GM18511 (cell line): ENCODE measurements around the gene PACC1.
A peak's percentile ranks its signal among the peaks of the same experiment; 100 is the strongest.

ENCODE experiments used
- ATAC-seq: cut with Tn5 transposase; IDR thresholded peaks from one replicate; pipeline ENCODE4 v1.9.1; 2021; ENCODE audit warnings: mild to moderate bottlenecking, moderate library complexity; ENCODE audit not compliant: unreplicated experiment

Gene PACC1

GRCh38 chr1:212414328-212415106 is at the start of gene PACC1:
Gene PACC1, minus strand, starts transcription at chr1:212414886. Its CDS starts 129 bp downstream, at chr1:212414757.
- ATAC-seq = peak; percentile 98

GRCh38 chr1:212463565-212464285 is 49.0 kb upstream of the PACC1 start:
- no peak for ATAC-seq

DNA sequence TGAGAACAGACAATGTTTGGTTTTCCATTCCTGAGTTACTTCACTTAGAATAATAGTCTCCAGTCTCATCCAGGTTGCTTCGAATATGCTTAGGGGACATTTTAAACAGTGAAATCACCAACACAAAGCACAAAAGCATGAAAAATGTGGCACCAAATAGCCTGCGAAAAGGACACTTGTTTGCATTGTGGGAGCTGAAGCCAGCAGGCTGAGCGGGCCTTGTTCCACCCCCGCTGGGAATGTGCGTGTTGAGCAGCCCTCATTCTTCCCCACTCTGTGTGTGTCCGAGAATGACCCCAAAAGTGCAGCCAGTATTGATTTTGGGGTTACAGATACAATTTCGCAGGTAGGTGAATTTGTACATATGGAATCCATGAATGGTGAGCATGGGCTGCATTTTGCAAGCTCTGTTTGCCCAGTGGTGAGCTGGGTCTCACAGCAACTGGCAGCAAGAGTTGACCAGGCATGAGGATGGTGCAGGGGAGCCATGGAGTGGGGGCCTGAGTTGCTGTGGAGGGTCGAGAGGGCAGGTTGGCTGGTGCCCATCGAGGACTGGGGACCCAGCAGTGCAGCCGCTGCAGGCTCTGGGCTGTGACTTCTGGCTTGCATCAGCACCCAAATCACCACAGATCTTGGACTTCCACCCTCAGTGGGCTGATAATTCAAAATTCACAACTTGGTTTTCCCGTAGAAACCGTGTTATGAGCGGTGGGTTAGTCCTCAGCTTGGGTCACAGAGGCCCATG is 47.4 kb upstream of the PACC1 start:
- ATAC-seq = no peak

DNA sequence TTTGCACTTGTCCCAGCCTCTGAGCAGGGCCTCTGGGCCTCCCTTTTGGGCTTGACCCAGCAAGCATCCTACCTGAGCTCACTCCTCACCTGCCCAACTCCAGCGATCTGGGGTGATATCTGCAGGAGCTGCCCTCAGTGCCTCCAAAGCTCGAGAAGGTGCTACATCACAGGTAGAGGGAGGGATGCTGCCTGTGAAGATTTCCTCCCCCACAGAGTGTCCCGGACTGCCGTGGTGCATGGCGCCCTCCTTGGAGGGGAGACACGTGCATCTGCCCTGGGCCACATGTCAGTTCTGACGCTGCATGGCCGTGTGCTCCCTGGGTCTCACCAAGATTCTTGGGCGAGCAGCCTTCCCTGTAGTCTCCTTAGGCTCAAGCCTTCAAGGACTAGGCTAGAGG is 45.7 kb upstream of the PACC1 start:
- no peak for ATAC-seq

GRCh38 chr1:212459656-212460055 is 45.0 kb upstream of the PACC1 start:
- ATAC-seq = no peak

- no peak for ATAC-seq
These were observed 44.1 kb upstream of the PACC1 start for GRCh38 chr1:212458817-212459216.

GRCh38 chr1:212457740-212458338 is 43.2 kb upstream of the PACC1 start:
- ATAC-seq = no peak

- peak; percentile 71 for ATAC-seq
These were observed 41.3 kb upstream of the PACC1 start for GRCh38 chr1:212455803-212456528.

DNA sequence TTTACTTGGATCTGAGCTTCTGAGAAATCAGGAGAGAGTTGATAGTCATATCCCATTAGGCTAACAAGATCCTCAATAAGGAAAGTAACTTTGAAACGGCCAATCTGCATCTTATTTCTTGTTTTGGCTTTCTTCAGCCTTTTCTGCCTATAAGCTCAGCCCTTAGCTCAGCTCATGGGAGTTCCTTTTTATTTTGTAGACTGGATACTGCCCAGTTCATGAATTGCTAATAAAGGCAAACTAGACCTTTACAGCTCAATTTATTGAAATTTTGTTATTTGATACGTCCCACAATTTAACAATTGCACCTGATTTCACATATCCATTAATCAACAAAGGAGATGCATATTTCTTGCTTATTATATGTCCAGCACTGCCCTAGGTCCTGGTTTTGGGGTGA is 40.7 kb upstream of the PACC1 start:
- ATAC-seq = no peak

DNA sequence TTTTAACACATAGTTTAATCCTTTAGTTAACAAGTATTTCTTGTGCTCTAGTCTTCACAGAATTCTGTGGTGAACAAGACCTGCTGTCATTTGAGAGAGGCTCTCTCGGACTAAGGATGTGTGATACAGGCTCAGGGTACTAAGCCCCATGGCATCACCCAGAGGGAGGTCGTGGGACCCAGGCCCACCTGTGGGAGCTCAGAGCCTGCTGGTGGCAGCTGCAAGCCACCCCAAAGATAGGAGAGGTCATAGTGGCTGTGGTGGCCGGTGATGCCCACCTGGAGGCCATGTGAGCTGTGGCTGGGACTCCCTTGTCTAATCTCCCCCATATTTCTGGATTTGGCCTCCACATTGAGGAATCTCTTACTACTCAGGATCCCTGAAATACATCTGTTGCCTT is 40.1 kb upstream of the PACC1 start:
- no peak for ATAC-seq

- ATAC-seq = no peak
These were observed 38.6 kb upstream of the PACC1 start for GRCh38 chr1:212453156-212453857.

- no peak for ATAC-seq
These were observed 37.9 kb upstream of the PACC1 start for GRCh38 chr1:212452323-212453155.

- no peak for ATAC-seq
These were observed 37.0 kb upstream of the PACC1 start for GRCh38 chr1:212451416-212452322.

- ATAC-seq = no peak
These were observed 35.7 kb upstream of the PACC1 start for GRCh38 chr1:212450331-212450881.

- no peak for ATAC-seq
These were observed 32.8 kb upstream of the PACC1 start for GRCh38 chr1:212447478-212447877.

DNA sequence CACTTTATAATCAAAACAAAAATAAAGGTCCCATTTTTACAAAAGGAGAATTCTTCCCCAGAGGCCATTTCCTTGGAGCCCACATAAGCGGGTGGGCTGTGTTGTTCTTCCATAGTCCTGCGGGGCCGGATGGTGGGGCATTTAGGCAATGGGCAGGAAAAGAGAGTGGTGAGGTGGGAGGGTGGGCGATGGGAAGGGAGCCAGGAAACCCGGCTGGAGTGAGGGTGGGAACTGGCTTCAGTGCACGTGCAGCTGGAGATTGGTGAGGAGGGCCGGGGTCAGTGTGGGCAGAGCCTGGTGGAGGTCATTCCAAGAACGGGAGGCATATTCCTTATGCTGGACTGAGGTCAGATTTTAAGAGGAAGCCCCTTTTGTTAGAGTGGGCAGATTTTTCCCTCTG is 31.6 kb upstream of the PACC1 start:
- no peak for ATAC-seq

DNA sequence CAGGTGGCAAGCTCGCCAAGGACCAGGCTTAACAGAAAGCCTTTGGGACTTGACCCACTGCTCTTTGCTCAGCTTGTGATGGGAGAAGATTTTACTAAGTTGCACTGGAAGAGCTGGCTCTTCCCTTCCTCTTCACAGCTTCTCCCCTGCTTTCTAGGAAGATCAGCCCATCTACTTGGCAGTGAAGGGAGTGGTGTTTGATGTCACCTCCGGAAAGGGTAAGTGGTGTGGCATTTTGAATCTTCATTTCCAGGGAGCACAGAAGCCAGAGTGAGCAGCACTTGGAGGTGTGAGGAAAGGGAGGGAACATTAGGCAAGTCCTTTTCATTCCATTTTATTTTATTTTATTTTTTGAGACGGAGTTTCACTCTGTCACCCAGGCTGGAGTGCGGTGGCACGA is 27.7 kb upstream of the PACC1 start:
- ATAC-seq = no peak

DNA sequence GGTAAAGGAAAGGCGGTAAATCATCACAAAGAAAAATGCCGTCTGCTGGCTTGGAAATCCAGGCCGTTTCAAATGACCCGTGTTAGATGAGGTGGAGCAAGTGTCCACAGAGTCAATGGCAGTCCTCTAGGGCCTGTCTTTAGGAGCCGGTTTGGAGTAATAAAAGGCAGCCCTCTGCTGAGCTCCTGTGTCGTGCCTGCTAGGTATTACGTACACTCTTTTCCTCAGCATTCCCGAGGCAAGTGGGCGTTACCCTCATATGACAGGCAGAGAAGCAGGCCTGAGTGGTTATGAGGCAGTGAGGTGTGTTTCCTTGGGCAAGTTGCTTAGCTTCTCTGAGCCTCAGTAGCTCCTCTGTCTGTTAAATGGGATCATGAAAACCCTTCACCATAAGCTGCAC is 25.7 kb upstream of the PACC1 start:
- ATAC-seq = no peak
